Skeletal muscle tissue (tissue), 5 donors: ENCODE data around the gene PEX19. TPM values are rescaled to one million over a fixed set of nuclear protein-coding genes. Genes with fewer than 3 reads are reported as not detected.

ENCODE experiments used
- H3K27ac ChIP-seq: one replicate; pipeline ENCODE4 v1.7.0; 2013; ENCODE audit warnings: mild to moderate bottlenecking, low read depth, low read length, inconsistent platforms
- H3K27me3 ChIP-seq, 3 donors: one replicate each; pipeline ENCODE4 v1.7.0; 2013; ENCODE audit warnings: low read length in 3 of 3; ENCODE audit not compliant: control insufficient read depth in 3 of 3, insufficient read depth in 3 of 3
- H3K36me3 ChIP-seq, 3 donors: one replicate each; pipeline ENCODE4 v1.7.0; 2013; ENCODE audit warnings: low read length in 3 of 3; ENCODE audit not compliant: control insufficient read depth in 3 of 3, insufficient read depth in 3 of 3
- H3K4me1 ChIP-seq, 3 donors: one replicate each; pipeline ENCODE4 v1.7.0; 2013; ENCODE audit warnings: low read length in 3 of 3, mild to moderate bottlenecking in 3 of 3; ENCODE audit not compliant: control insufficient read depth in 3 of 3, insufficient read depth in 3 of 3
- H3K4me3 ChIP-seq, 3 donors: one replicate each; pipeline ENCODE4 v1.7.0; 2013; ENCODE audit warnings: low read length in 3 of 3
- H3K9ac ChIP-seq, 3 donors: one replicate each; pipeline ENCODE4 v1.7.0; 2013; ENCODE audit warnings: low read length in 3 of 3, mild to moderate bottlenecking in 3 of 3, moderate library complexity in 2 of 3, low read depth in 1 of 3
- H3K9me3 ChIP-seq, 3 donors: one replicate each; pipeline ENCODE4 v1.7.0; 2013; ENCODE audit warnings: low read length in 3 of 3; ENCODE audit not compliant: control insufficient read depth in 3 of 3
- small RNA-seq: library from RNA; depleted of rRNA; stranded (forward); fragments of <200 nt; gene quantifications from one replicate; pipeline ENCODE3, GENCODE V24; 2014
- total RNA-seq: library from RNA; depleted of rRNA; stranded (reverse); fragments of >200 nt; gene quantifications from one replicate; pipeline ENCODE4 v1.2.3, GENCODE V29; 2014
- donor health status: Osteomylitis.

PEX19 gene
- total RNA-seq, 1 donor from 2014 or later, result 30.3 TPM

GRCh38 chr1:160227034-160227433 is 57.9 kb downstream of the PEX19 start:
- Histone ChIP-seq H3K9ac (no peak overlapping the region), H3K36me3 (peaks cover 50 to 91% (median 87%) of the 10 kb centered on the region in 3 donors), H3K27ac (no peak overlapping the region), H3K4me3 (no peak overlapping the region), H3K9me3 (no peaks in the 10 kb centered on the region), H3K4me1 (peaks cover 0 to 6% (median 0%) of the 10 kb centered on the region in 3 donors), H3K27me3 (no peaks in the 10 kb centered on the region)

Small RNAs within 50 kb of the gene (small RNA-seq; reads per million reads assigned to genes)
- not detected for gene RF00019

Other genes with a start within 250 kb of the PEX19 start
- gene KCNJ10, start 215.0 kb downstream of the PEX19 start, total RNA-seq, result 0.52 TPM
- gene KCNJ9, start 203.6 kb downstream of the PEX19 start, total RNA-seq, result not detected
- gene IGSF8, start 186.5 kb downstream of the PEX19 start, total RNA-seq, result 11.5 TPM
- 38.1 TPM for gene ATP1A2, start 169.4 kb downstream of the PEX19 start, total RNA-seq
- gene ATP1A4, start 133.5 kb downstream of the PEX19 start, total RNA-seq, result under 0.01 TPM
- 616 TPM for gene CASQ1, start 94.6 kb downstream of the PEX19 start, total RNA-seq
- gene PEA15, start 79.7 kb downstream of the PEX19 start, total RNA-seq, result 26.1 TPM
- gene DCAF8, start 22.6 kb downstream of the PEX19 start, total RNA-seq, result 63.2 TPM
- 211 TPM for gene COPA, start 58.1 kb upstream of the PEX19 start, total RNA-seq
- 53.8 TPM for gene NCSTN, start 58.2 kb upstream of the PEX19 start, total RNA-seq
- gene NHLH1, start 81.9 kb upstream of the PEX19 start, total RNA-seq, result not detected
- gene VANGL2, start 115.4 kb upstream of the PEX19 start, total RNA-seq, result 2.1 TPM
- gene SLAMF6, start 238.1 kb upstream of the PEX19 start, total RNA-seq, result 0.52 TPM